MG63 (cell line): ENCODE data around the gene EPB41L4B. TPM values are rescaled to one million over a fixed set of nuclear protein-coding genes. Genes with fewer than 3 reads are reported as not detected.
"Not testable (repeated sequence)": the region's sequence is repeated elsewhere in the genome, so short reads cannot be mapped to it uniquely, and the experiment has no call there.

ENCODE experiments used
- DNase-seq: peaks from one replicate; pipeline ENCODE4 v3.0.0-alpha.2; 2020
- H3K27me3 ChIP-seq: fragments of 250-450 bp; sonication (Bioruptor Pico); 2 replicates; pipeline ENCODE4 v1.5.1; 2020; ENCODE audit warnings: mild to moderate bottlenecking, moderate library complexity
- H3K36me3 ChIP-seq: fragments of 250-450 bp; sonication (Bioruptor Pico); 2 replicates; pipeline ENCODE4 v1.5.1; 2020; ENCODE audit warnings: mild to moderate bottlenecking, moderate library complexity
- H3K4me3 ChIP-seq: fragments of 250-450 bp; sonication (Bioruptor Pico); 2 replicates; pipeline ENCODE4 v1.5.1; 2020; ENCODE audit warnings: mild to moderate bottlenecking, moderate library complexity
- H3K9me3 ChIP-seq: fragments of 250-450 bp; sonication (Bioruptor Pico); 2 replicates; pipeline ENCODE4 v1.5.1; 2020; ENCODE audit warnings: mild to moderate bottlenecking, moderate library complexity
- total RNA-seq: library from RNA; depleted of rRNA; stranded (reverse); fragments of >200 nt; shearing (Covaris generic); gene quantifications from 2 replicates; pipeline ENCODE4 v1.2.3, GENCODE V29; 2014; ENCODE audit warnings: low replicate concordance

EPB41L4B gene
- total RNA-seq, 1 experiment from 2014 or later = 3.1 TPM

GRCh38 chr9:109246533-109246932 is 74.3 kb downstream of the EPB41L4B start:
- Histone ChIP-seq H3K4me3 (no peak overlapping the region), H3K27me3 (no peaks in the 10 kb centered on the region), H3K9me3 (no peaks in the 10 kb centered on the region), H3K36me3 (no peaks in the 10 kb centered on the region)
- DNase-seq = no peak

DNA sequence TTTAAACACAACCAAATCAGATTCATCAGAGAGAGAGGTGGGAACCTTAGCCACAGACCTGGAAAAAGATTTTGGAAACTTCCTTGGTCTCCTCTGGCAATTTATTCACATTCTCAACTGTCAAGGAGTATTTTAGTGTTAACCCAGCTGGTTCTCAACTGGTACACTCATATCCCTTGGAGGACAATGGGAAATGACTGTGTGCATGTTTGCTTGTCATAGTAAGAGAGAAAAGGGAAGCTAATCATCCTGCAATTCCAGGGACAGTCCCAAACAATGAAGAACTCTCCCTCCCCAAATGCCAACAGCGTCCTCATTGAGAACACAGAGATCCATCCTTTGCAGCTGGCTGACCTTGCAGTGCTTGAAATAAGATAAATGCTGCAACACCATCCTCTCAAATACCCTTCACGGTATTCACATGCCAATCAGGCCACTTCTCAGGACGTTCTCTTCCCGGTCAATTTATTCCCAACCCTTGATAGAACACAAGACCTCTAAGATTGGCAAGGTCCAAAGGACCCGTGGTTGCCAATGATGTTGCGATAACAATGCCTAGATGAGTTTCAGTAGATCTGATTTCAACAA is 75.5 kb downstream of the EPB41L4B start:
- DNase-seq = no peak
- Histone ChIP-seq H3K27me3 (no peaks in the 10 kb centered on the region), H3K36me3 (no peaks in the 10 kb centered on the region), H3K4me3 (no peak overlapping the region), H3K9me3 (no peaks in the 10 kb centered on the region)

DNA sequence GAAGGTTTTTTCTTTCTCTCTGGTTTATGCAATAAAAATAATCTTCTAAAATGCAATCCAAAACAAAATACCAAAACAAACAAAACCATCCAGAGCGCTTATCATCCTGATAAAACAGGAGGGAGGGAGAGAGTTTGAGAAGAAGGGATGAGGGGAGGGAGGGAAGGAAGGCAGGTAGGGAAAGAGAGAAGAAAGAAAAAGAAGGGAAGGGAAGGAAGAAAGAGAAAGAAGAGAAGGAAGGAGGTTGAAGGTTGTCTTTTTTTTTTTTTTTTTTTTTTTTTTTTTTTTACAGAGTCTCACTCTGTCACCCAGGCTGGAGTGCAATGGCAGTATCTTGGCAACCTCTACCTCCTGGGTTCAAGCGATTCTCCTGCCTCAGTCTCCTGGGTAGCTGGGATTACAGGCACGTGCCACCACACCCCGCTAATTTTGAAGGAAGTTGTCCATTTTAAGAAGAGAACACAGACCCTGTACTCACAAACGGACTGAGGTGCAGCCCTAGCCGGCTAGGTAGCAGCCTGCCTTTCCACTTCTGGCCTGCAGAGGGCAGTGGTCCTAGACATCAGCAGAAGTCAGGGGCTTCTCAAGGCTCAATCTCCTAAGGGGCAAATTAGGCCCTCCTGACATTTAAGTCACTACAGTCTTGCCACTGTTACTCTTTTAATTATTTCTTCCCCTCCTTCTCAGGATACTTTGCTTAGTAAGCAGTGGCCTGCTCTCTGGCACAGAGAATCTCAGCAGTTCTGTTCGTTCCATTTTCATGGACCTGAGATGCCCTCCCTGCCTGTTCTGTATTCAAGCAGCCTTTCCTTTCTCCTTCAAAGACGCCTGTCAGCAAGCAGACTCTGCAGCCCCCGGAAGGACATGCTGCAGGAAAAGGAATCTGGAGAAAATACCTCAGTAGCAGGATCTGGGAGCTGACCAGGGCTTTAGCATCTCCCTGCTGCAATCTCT is 76.4 kb downstream of the EPB41L4B start:
- DNase-seq = peak; percentile 56
- no peaks in the 10 kb centered on the region for H3K27me3 ChIP-seq
- H3K9me3 ChIP-seq = no peaks in the 10 kb centered on the region
- H3K36me3 ChIP-seq = no peaks in the 10 kb centered on the region
- no peak overlapping the region for H3K4me3 ChIP-seq

DNA sequence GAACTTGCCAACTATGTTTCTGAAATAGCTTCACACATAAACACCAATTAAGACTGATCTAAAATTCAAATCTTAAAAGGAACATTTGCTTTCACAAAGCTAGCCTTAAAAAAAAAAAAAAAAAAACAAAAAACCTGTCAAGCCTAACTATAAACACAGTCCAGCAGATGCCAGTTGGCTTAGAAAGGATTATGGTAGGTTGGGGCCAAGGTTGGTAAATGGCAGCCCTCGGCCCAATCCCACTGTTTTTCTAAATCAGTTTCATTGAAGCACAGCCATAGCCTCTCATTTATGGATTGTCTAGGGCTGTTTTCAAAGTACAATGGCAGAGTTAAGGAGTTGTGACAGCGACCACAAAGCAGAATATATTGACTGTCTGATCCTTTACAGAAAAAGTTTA is 78.1 kb downstream of the EPB41L4B start:
- no peak overlapping the region for H3K4me3 ChIP-seq
- H3K9me3 ChIP-seq = no peaks in the 10 kb centered on the region
- H3K36me3 ChIP-seq = no peaks in the 10 kb centered on the region
- no peak for DNase-seq
- no peaks in the 10 kb centered on the region for H3K27me3 ChIP-seq

- DNase-seq = no peak
- no peaks in the 10 kb centered on the region for H3K36me3 ChIP-seq
- H3K27me3 ChIP-seq = no peaks in the 10 kb centered on the region
- H3K9me3 ChIP-seq = no peaks in the 10 kb centered on the region
- no peak overlapping the region for H3K4me3 ChIP-seq
Measured at GRCh38 chr9:109242014-109242413, 78.8 kb downstream of the EPB41L4B start.

DNA sequence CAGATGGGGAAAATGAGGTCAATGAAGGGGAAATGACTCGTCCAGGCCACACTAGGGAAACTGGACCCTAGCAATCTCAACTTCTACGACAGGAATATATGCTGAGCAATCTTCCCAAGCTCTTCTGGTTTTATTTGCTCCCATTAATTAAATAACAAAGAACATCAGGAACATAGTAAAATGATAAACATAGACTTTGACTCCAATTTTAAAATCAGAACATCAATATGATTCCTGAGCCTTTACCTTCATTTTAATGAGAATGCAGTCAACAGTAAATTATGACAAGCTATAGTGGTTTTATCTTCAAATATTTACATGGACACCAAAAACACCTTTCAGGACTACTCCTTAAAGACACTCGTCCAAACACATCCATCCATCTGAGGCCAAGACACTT is 79.7 kb downstream of the EPB41L4B start:
- H3K36me3 ChIP-seq = no peaks in the 10 kb centered on the region
- no peak overlapping the region for H3K4me3 ChIP-seq
- DNase-seq = no peak
- H3K9me3 ChIP-seq = no peaks in the 10 kb centered on the region
- no peaks in the 10 kb centered on the region for H3K27me3 ChIP-seq

DNA sequence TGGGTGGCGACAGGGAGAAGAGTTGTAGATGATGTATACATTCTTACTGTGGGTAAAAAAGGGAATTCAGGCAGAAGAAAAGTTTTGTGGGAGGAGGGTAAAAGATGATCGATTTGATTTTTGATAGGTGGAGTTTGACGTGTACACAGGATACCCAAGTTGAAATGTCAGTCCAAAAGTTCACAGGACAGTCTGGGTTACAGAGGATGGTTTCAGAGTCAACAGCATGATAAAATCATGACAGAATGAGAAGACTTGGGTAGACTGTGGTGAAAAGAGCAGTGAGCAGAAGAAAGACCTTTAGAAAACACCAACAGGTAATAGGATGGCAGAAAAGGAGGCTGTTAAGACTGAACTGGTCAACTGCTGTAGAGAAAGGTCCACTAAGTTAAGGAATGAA is 81.6 kb downstream of the EPB41L4B start:
- Histone ChIP-seq H3K36me3 (no peaks in the 10 kb centered on the region), H3K9me3 (no peaks in the 10 kb centered on the region), H3K27me3 (no peaks in the 10 kb centered on the region), H3K4me3 (no peak overlapping the region)
- no peak for DNase-seq

- peak; percentile 52 for DNase-seq
- Histone ChIP-seq H3K36me3 (no peaks in the 10 kb centered on the region), H3K27me3 (no peaks in the 10 kb centered on the region), H3K4me3 (no peak overlapping the region), H3K9me3 (no peaks in the 10 kb centered on the region)
Measured at GRCh38 chr9:109238655-109239054, 82.2 kb downstream of the EPB41L4B start.

DNA sequence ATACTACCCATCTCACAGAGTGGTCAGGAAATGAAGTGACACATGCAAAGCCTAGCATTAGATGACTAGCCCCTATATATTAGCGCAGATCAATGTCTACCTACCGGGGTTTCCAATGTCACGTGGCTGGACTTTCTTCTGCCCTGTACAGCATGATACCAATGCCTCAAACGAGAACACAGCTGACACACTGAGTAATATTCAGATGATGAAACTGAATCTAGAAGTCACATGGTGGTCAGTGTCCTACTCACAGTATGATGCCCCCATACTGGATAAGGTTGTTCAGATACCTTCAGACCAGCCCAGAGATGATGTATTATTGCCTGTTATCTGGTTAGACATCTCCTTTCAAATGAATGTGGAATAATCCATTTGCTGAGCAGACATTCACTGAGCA is 82.7 kb downstream of the EPB41L4B start:
- H3K4me3 ChIP-seq = no peak overlapping the region
- H3K9me3 ChIP-seq = no peaks in the 10 kb centered on the region
- DNase-seq = no peak
- no peaks in the 10 kb centered on the region for H3K36me3 ChIP-seq
- H3K27me3 ChIP-seq = no peaks in the 10 kb centered on the region

DNA sequence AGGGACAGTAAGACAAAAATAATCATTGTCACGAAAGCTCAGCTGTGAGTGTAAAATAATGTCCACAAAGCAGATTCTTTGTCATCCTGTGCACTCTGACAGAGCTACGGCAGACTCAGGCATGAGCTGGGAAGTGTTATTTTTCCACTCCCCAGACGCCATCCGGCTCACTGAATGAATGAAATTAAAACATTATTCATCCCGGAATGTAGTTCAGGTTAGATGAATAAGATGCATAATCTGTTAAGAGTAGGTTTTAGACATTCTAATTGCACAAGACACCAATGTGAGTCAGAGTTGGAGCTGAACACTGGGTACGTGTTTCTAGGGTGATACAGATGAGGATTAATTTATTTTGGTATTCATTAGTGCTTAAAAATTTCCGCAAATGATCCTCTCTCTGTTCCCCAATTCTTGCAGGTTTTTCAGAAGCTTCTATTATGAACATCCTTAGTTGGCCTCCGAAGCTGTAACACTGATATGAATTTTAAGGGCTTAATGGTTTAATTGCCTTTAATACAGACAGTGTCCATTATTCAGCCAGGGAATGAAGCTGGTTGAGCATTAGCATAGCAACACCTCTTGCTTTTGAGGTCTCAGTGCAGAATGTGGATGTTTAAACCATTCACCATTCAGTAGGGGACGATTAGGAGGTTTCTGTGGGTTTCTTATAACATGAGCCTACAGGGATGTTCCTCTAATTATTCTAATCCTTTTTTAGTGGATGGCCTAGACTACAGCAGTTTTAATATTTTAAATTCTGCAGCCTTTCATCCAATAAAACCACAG is 88.2 kb downstream of the EPB41L4B start:
- Histone ChIP-seq H3K27me3 (peaks cover 4% of the 10 kb centered on the region; the same call in 1 of the 2 replicates), H3K9me3 (no peaks in the 10 kb centered on the region), H3K4me3 (no peak overlapping the region), H3K36me3 (no peaks in the 10 kb centered on the region)
- peak; percentile 21 for DNase-seq

- no peaks in the 10 kb centered on the region for H3K36me3 ChIP-seq
- DNase-seq = no peak
- no peak overlapping the region for H3K4me3 ChIP-seq
- H3K9me3 ChIP-seq = no peaks in the 10 kb centered on the region
- H3K27me3 ChIP-seq = peaks cover 4% of the 10 kb centered on the region; the same call in 1 of the 2 replicates
Measured at GRCh38 chr9:109231593-109231992, 89.3 kb downstream of the EPB41L4B start.

DNA sequence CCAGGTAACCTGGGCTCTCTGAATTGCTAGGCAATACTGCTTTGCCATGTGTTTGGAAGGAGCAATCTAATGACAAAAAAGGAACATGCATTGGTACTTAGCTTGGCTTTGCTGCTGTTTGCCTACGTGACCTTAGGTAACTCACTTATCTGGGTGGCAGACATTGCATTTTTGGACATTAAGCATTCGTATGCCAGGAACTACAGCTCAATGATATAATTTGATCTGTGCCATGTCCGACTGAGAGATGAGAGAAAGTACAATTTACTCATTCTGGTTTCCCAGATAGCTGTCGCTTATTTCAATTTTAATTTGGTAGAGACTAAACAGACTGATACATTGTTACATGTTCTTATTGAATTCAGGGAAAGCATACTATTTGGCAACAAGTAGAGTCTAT is 90.6 kb downstream of the EPB41L4B start:
- Histone ChIP-seq H3K9me3 (no peaks in the 10 kb centered on the region), H3K36me3 (no peaks in the 10 kb centered on the region), H3K4me3 (no peak overlapping the region), H3K27me3 (peaks cover 4% of the 10 kb centered on the region; the same call in 1 of the 2 replicates)
- no peak for DNase-seq

GRCh38 chr9:109229682-109230081 is 91.2 kb downstream of the EPB41L4B start:
- Histone ChIP-seq H3K9me3 (no peaks in the 10 kb centered on the region), H3K27me3 (peaks cover 4% of the 10 kb centered on the region; the same call in 1 of the 2 replicates), H3K4me3 (no peak overlapping the region), H3K36me3 (no peaks in the 10 kb centered on the region)
- DNase-seq = no peak

DNA sequence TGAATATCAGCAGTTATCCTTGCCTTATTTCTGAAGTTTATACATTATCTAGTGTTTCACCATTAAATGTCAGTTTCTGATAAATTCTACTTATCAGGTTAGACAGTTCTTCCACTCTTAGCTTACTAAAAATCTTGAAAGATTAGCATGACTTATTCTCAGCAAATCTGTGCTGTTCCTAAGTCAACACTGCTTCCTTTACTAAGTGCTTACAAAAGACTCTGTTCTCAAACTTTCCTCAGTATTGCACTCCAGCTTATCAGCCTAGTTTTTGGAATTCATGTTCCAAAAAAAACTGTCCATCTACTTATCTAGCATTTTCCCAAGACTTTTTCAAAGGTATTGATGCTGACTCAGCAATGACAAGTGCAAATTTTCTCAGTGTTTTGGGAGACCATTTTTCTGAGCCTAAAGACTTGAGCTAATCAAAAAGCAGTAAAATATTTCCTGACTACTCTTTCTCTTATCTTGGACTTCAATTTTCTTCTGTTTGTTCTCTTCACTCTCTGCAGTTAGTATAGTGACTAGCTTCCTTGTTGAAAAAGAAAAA is 92.7 kb downstream of the EPB41L4B start:
- no peaks in the 10 kb centered on the region for H3K36me3 ChIP-seq
- DNase-seq = no peak
- no peaks in the 10 kb centered on the region for H3K9me3 ChIP-seq
- peaks cover 4% of the 10 kb centered on the region; the same call in 1 of the 2 replicates for H3K27me3 ChIP-seq
- H3K4me3 ChIP-seq = no peak overlapping the region

GRCh38 chr9:109225629-109226028 is 95.2 kb downstream of the EPB41L4B start:
- Histone ChIP-seq H3K36me3 (no peaks in the 10 kb centered on the region), H3K4me3 (no peak overlapping the region)
- DNase-seq = no peak

GRCh38 chr9:109224751-109225150 is 96.1 kb downstream of the EPB41L4B start:
- no peak for DNase-seq
- Histone ChIP-seq H3K9me3 (no peaks in the 10 kb centered on the region), H3K4me3 (no peak overlapping the region), H3K36me3 (no peaks in the 10 kb centered on the region), H3K27me3 (peaks cover 4% of the 10 kb centered on the region; the same call in 1 of the 2 replicates)

More at GRCh38 chr9:109225629-109226028, 95.2 kb downstream of the EPB41L4B start:
- peaks cover 4% of the 10 kb centered on the region; the same call in 1 of the 2 replicates for H3K27me3 ChIP-seq
- no peaks in the 10 kb centered on the region for H3K9me3 ChIP-seq

DNA sequence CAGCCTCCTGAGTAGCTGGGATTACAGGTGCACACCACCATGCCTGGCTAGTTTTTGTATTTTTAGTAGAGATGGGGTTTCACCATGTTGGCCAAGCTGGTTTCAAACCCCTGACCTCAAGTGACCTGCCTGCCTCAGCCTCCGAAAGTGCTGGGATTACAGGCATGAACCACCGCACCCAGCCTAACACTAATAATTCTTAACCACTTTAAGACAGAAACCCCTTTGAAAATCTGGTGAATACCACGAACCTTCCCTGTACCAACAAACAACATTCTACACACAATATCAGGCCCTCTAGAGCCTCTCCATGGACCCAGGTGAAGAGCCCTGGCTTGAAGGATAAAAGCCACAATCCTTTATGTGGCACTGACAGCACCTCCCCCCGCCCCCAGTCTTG is 102.6 kb downstream of the EPB41L4B start:
- H3K4me3 ChIP-seq, H3K27me3 ChIP-seq, H3K36me3 ChIP-seq, DNase-seq, H3K9me3 ChIP-seq: not testable (repeated sequence)
